Fibroblast of skin of left quadriceps (primary cell): ENCODE results near the gene PDCD4.
"Not testable (repeated sequence)": the region's sequence is repeated elsewhere in the genome, so short reads cannot be mapped to it uniquely, and the experiment has no call there.

Source experiments
- DNase-seq, 2 experiments: peaks; one replicate each; pipeline ENCODE4 v3.0.0-alpha.2; 2013; ENCODE audit warnings: low read depth in 2 of 2

Gene PDCD4

GRCh38 chr10:110861476-110861875 lies 10.3 kb upstream of the PDCD4 start:
- DNase-seq = no peak

- DNase-seq = no peak
Measured at GRCh38 chr10:110861930-110862649, 9.6 kb upstream of the PDCD4 start.

- DNase-seq = no peak
Measured at GRCh38 chr10:110862961-110863360, 8.8 kb upstream of the PDCD4 start.

GRCh38 chr10:110863361-110863760 lies 8.4 kb upstream of the PDCD4 start:
- peak in 1 of 2 experiments; percentile 38 for DNase-seq

- no peak for DNase-seq
Measured at GRCh38 chr10:110863956-110864355, 7.8 kb upstream of the PDCD4 start.

GRCh38 chr10:110864662-110865140 lies 7.0 kb upstream of the PDCD4 start:
- DNase-seq = no peak

GRCh38 chr10:110865186-110865808 lies 6.4 kb upstream of the PDCD4 start:
- peak in 1 of 2 experiments; percentile 57 for DNase-seq

GRCh38 chr10:110865809-110866482 lies 5.8 kb upstream of the PDCD4 start:
- DNase-seq = no peak

GRCh38 chr10:110867011-110867806 lies 4.5 kb upstream of the PDCD4 start:
- DNase-seq = not testable (repeated sequence)

- DNase-seq = no peak
Measured at GRCh38 chr10:110867807-110868465, 3.8 kb upstream of the PDCD4 start.

GRCh38 chr10:110868981-110869380 lies 2.7 kb upstream of the PDCD4 start:
- DNase-seq = no peak

- DNase-seq = no peak
Measured at GRCh38 chr10:110870823-110871297, 868 bp upstream of the PDCD4 start.

GRCh38 chr10:110872145-110872983 lies 636 bp downstream of the PDCD4 start:
- peak; percentile 51 to 60 for DNase-seq

- no peak for DNase-seq
Measured at GRCh38 chr10:110872984-110873923, 1.5 kb downstream of the PDCD4 start.

- no peak for DNase-seq
Measured at GRCh38 chr10:110873951-110874350, 2.2 kb downstream of the PDCD4 start.

GRCh38 chr10:110876000-110876399 lies 4.3 kb downstream of the PDCD4 start:
- no peak for DNase-seq

- no peak for DNase-seq
Measured at GRCh38 chr10:110876788-110877187, 5.1 kb downstream of the PDCD4 start.

GRCh38 chr10:110880012-110880411 lies 8.3 kb downstream of the PDCD4 start:
- no peak for DNase-seq

GRCh38 chr10:110881247-110881646 lies 9.5 kb downstream of the PDCD4 start:
- DNase-seq = no peak
